NCI-H2029 (cell line): Measurements from ENCODE around the gene PUM1.
A peak's percentile ranks its signal among the peaks of the same experiment; 100 is the strongest.
"Not testable (repeated sequence)": the region's sequence is repeated elsewhere in the genome, so short reads cannot be mapped to it uniquely, and the experiment has no call there.

Experiments
- DNase-seq: peaks from one replicate; lab custom pipeline; 2025; lab: John Stamatoyannopoulos, UW

Gene PUM1, protein sequence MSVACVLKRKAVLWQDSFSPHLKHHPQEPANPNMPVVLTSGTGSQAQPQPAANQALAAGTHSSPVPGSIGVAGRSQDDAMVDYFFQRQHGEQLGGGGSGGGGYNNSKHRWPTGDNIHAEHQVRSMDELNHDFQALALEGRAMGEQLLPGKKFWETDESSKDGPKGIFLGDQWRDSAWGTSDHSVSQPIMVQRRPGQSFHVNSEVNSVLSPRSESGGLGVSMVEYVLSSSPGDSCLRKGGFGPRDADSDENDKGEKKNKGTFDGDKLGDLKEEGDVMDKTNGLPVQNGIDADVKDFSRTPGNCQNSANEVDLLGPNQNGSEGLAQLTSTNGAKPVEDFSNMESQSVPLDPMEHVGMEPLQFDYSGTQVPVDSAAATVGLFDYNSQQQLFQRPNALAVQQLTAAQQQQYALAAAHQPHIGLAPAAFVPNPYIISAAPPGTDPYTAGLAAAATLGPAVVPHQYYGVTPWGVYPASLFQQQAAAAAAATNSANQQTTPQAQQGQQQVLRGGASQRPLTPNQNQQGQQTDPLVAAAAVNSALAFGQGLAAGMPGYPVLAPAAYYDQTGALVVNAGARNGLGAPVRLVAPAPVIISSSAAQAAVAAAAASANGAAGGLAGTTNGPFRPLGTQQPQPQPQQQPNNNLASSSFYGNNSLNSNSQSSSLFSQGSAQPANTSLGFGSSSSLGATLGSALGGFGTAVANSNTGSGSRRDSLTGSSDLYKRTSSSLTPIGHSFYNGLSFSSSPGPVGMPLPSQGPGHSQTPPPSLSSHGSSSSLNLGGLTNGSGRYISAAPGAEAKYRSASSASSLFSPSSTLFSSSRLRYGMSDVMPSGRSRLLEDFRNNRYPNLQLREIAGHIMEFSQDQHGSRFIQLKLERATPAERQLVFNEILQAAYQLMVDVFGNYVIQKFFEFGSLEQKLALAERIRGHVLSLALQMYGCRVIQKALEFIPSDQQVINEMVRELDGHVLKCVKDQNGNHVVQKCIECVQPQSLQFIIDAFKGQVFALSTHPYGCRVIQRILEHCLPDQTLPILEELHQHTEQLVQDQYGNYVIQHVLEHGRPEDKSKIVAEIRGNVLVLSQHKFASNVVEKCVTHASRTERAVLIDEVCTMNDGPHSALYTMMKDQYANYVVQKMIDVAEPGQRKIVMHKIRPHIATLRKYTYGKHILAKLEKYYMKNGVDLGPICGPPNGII

GRCh38 chr1:31065310-31066217 is at the start of gene PUM1:
PUM1 (minus strand) TSS chr1:31065717; CDS start chr1:31059566, 6,151 bp downstream.
- DNase-seq = peak; percentile 98

DNA sequence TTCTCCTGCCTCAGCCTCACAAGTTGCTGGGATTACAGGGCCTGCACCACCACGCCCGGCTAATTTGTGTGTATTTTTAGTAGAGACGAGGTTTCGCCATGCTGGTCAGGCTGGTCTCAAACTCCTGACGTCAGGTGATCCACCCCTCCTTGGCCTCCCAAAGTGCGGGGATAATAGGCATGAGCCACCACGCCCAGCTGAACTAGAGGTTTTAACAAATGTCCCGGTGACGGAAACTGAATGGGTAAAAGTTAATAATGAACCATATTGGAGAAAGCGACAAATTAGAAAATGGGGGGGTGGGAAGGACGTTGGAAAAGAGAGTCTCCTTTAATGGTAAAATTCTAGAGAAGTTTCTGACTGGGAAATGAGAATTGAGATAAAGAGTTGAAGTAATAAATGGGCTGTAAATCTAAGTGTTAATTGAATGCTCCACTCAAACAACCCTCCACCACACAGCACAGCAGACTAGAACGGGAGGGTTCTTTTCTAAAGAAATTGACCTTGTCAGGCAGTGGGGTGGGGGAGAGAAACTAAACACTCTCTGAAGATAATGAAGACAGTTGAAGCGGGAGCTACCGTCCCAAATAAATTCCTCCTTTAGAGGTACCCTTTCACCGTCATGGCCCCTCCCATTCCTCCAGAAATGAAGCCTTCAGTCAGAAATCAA is 46.9 kb upstream of the PUM1 start:
- DNase-seq = no peak

DNA sequence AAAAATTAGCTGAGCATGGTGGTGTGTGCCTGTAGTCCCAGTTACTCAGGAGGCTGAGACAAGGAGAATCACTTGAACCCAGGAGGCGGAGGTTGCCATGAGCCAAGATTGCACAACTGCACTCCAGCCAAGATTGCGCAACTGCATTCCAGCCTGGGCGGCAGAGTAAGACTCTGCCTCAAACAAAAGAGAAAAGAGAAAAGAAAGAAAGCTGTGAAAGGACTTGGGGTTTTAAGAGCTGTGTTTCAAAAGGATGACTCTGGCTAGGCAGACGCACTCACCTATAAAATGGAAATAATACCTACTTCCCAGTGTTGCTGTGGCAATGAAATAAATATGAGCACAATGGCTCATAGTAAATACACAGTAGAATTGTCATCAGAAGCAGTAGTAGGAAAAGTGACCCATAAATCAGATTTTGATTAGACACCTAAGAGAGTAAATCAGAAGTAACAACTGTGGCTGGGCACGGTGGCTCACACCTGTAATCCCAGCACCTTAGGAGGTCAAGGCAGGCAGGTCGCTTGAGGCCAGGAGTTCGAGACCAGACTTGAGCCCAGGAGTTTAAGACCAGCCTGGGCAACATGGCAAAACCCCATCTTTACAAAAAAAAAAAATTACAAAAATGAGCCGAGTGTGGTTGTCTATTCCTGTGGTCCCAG is 45.9 kb upstream of the PUM1 start:
- peak; percentile 7 for DNase-seq

DNA sequence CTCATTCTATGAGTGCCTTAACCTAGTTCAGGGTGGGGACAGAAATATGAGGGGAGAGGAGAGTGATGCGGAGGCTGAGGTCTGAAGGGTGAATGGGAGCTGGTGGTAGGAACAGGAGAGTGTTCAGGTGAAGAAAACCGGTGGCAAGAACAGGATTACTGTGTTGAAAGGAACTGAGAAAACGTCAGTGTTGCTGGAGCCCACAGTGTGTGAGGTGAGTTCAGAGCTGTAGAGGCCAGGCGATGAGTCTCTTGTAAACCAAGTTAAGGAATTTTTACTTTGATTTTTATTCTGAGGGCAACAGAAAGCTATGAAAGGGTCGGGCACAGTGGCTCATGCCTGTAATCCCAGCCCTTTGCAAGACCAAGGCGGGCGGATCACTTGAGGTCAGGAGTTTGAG is 45.3 kb upstream of the PUM1 start:
- no peak for DNase-seq

- no peak for DNase-seq
Observed at GRCh38 chr1:31108861-31109260, 43.3 kb upstream of the PUM1 start.

GRCh38 chr1:31105646-31106045 is 40.1 kb upstream of the PUM1 start:
- no peak for DNase-seq

GRCh38 chr1:31102501-31102950 is 37.0 kb upstream of the PUM1 start:
- DNase-seq = no peak

DNA sequence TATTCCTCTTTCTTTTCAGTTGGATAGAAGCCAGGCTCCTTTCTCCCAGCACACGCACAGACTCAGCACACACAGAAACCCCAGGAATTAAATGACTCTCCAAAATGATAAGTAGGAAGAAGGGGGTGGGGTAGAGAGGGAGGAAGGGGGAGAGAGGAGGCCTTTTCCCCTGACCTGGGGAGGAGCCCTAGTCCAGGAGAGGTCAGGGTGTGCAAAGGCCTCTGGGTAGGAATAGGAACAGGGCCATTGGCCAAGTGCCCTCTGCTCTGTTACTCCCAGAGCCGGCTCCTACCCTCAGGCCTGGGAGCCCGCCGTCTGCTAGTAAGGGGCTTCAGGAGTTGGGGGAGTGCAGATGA is 35.6 kb upstream of the PUM1 start:
- DNase-seq = peak; percentile 53

- DNase-seq = no peak
Observed at GRCh38 chr1:31099293-31100032, 33.9 kb upstream of the PUM1 start.

DNA sequence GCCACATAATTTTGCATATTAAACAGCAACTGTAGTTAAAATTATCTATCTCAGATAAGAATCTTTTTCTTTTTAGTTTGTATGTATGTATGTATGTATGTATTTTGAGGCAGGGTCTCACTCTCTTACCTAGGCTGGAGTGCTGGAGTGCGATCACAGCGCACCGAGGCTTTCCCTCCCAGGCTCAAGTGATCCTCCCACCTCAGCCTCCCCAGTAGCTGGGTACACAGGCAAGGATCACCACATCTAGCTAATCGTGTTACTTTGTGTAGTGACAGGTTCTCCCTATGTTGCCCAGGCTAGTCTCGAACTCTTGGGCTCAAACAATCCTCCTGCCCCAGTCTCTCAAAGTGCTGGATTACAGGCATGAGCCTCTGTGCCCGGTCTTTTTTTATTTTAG is 30.5 kb upstream of the PUM1 start:
- DNase-seq = no peak

GRCh38 chr1:31095298-31095981 is 29.9 kb upstream of the PUM1 start:
- DNase-seq = no peak

DNA sequence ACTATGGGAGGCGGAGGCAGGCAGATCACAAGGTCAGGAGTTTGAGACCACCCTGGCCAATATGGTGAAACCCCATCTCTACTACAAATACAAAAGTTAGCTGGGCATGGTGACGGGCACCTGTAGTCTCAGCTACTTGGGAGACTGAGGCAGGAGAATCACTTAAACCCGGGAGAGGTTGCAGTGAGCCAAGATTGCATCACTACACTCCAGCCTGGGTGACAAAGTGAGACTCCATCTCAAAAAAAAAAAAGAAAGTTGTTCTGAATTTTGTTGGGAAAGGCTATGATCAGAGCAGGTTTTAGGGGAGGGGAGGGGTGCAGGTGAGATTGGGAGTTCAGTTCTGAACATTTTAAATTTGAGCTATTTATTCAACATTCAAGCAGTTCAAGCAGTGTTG is 22.6 kb upstream of the PUM1 start:
- DNase-seq = not testable (repeated sequence)

GRCh38 chr1:31084782-31085569 is 19.5 kb upstream of the PUM1 start:
- no peak for DNase-seq

GRCh38 chr1:31082385-31082784 is 16.9 kb upstream of the PUM1 start:
- DNase-seq = no peak

DNA sequence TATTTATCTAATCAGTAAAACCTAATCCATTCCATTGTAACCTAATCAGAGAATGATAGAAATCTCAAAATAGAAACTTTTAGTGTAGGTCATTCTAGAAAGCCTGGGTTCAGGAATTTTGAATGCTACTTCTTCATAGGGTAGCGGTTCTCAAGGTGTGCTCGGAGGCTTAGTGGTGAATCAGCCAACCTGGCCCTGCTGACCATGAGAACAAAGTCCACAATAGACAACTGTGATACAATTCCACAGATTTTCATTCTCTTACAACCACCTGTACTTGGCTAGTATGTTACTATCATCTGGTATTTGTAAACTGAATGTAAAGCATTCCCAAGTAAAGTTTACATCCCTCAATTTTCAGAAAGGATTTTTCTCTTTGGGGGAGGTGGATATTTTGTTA is 7.5 kb upstream of the PUM1 start:
- no peak for DNase-seq

DNA sequence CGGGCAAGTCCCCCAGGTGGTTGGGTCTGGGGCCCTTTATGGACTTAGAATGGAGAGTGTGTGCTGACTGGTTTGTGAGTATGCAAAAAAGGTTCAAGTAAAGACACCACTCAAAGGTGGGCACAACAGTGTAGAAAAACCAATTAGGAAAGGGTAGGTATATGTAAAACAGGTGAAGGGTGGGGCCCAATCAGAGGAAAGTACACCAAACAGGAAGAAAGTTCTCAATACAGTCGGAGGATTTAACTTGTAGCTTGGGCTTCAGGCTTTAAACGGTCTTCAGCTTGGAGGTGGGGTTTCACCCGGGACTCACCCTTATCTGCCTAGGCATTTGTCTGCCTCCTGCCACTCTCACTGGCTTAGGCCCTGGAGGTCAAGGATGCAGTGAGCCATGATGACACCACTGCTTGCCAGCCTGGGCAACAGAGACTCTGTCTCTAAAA is 6.8 kb upstream of the PUM1 start:
- DNase-seq = no peak

- DNase-seq = no peak
Observed at GRCh38 chr1:31069392-31069791, 3.9 kb upstream of the PUM1 start.

GRCh38 chr1:31064718-31065309 is 703 bp downstream of the PUM1 start:
- DNase-seq = no peak
